ENCODE measurements around the gene IL18. TPM values are rescaled to one million over a fixed set of nuclear protein-coding genes. Genes with fewer than 3 reads are reported as not detected.

The IL18 gene
- total RNA-seq, 1 experiment from 2014 or later: 0.74 TPM

DNA sequence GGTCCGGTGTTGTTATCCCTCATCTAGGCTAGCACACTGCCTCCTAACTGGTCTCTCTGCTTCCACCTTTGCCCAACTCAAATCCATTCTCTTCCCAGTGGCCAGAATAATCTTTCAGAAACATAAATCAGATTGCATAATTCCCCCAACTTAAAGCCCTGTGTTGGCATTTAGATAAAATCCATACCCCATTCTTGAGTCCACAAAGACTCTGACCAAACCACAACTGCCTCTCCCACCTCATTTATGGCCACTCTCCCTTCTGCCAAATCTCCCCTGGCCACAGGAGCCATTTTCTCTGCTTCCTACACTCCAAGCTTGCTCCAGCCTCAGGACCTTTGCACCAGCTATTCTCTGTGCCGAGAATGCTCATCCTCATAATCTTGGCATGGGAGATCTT is 36.8 kb downstream of the IL18 start (continued):
- TF ChIP-seq, protein P1, sequence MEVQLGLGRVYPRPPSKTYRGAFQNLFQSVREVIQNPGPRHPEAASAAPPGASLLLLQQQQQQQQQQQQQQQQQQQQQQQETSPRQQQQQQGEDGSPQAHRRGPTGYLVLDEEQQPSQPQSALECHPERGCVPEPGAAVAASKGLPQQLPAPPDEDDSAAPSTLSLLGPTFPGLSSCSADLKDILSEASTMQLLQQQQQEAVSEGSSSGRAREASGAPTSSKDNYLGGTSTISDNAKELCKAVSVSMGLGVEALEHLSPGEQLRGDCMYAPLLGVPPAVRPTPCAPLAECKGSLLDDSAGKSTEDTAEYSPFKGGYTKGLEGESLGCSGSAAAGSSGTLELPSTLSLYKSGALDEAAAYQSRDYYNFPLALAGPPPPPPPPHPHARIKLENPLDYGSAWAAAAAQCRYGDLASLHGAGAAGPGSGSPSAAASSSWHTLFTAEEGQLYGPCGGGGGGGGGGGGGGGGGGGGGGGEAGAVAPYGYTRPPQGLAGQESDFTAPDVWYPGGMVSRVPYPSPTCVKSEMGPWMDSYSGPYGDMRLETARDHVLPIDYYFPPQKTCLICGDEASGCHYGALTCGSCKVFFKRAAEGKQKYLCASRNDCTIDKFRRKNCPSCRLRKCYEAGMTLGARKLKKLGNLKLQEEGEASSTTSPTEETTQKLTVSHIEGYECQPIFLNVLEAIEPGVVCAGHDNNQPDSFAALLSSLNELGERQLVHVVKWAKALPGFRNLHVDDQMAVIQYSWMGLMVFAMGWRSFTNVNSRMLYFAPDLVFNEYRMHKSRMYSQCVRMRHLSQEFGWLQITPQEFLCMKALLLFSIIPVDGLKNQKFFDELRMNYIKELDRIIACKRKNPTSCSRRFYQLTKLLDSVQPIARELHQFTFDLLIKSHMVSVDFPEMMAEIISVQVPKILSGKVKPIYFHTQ (CRISPR knock-in tag; IDR thresholded peaks at IDR 0.05): no peak

DNA sequence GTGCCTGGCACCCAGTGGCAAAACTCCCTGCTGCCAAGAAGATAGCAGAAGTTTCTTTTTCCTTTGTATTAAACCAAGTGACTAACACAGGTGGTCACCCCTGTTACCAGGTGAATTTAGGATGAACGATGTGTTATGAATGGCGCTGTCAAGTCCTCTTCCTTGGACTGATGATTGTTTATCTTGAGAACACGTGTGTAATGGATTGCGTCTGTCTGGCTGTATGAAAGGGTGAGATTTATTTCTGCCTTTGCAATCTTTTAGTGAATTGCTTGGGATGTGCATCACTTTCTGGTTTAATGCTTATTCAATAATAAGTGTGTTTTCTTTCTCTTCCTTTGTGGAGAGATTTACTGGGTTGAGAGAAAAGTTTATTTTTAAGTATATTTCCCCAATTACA is 40.8 kb downstream of the IL18 start:
- no peak for DNase-seq (ENCODE audit: low spot score)
- CTCF ChIA-PET: interaction anchor here (1.5 to 2.0 kb wide), 4 partner anchors 9 to 21 kb away, joined by 3 to 18 read pairs (median 4); no protein-coding TSS in a partner anchor

DNA sequence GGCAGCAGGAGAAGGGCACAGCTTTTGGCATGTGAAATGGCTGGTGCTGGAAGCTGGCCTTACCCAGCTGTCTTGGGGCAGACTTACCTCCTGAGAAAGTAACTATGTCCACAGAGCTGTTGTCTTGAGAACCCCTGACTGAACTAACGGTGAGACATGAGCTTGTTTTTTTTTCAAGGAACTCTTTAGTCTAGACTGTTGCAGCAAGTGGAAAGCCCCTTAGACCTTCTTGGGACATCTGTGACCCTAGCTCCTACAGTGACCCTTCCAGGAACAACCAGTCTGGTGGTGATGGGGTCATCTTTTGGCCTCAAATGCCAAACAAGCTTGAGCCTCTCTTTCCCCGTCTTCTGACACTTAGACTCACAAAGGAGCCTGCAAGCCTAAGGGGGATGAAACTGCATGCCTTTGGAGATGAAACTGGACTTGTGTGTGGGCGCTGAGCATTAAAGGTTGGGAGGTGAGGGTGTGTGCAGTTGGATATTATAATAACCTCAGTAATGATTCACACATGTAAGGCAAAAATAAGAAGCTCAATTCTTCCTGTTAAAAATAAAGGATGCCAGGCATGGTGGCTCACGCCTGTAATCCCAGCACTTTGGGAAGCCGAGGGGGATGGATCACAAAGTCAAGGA is 41.8 kb downstream of the IL18 start:
- no peak for DNase-seq (ENCODE audit: low spot score)
- no peaks in the 10 kb centered on the region for H3K27me3 Mint-ChIP-seq (ENCODE audit: low read depth)
- H3K9me3 Mint-ChIP-seq: peaks cover 6% of the 10 kb centered on the region; the same call in 1 of the 2 replicates
- CTCF ChIA-PET: interaction anchor here (0.8 to 2.0 kb wide), 5 partner anchors 8 to 22 kb away, joined by 3 to 18 read pairs (median 4); no protein-coding TSS in a partner anchor
- POLR2A ChIA-PET: interaction anchor here (0.6 to 0.9 kb wide), 2 partner anchors 38 to 98 kb away, joined by 3 to 4 read pairs; no protein-coding TSS in a partner anchor
- H3K36me3 Mint-ChIP-seq: no peaks in the 10 kb centered on the region
- H3K27ac Mint-ChIP-seq: no peak overlapping the region
- H3K4me3 Mint-ChIP-seq: no peak overlapping the region
- ATAC-seq: no peak
- H3K4me1 Mint-ChIP-seq: no peaks in the 10 kb centered on the region
- TF ChIP-seq, protein P2, sequence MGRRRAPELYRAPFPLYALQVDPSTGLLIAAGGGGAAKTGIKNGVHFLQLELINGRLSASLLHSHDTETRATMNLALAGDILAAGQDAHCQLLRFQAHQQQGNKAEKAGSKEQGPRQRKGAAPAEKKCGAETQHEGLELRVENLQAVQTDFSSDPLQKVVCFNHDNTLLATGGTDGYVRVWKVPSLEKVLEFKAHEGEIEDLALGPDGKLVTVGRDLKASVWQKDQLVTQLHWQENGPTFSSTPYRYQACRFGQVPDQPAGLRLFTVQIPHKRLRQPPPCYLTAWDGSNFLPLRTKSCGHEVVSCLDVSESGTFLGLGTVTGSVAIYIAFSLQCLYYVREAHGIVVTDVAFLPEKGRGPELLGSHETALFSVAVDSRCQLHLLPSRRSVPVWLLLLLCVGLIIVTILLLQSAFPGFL (CRISPR knock-in tag; IDR thresholded peaks at IDR 0.05; ENCODE audit: borderline replicate concordance): no peak
- no peak for TF ChIP-seq CREM (CRISPR knock-in tag; IDR thresholded peaks at IDR 0.05)
- no peak for TF ChIP-seq JAZF1 (CRISPR knock-in tag; IDR thresholded peaks at IDR 0.05)
- TF ChIP-seq MXD4 (CRISPR knock-in tag; IDR thresholded peaks at IDR 0.05; ENCODE audit: borderline replicate concordance): no peak
- TF ChIP-seq SOX15 (CRISPR knock-in tag; IDR thresholded peaks at IDR 0.05): no peak
- no peak for TF ChIP-seq SMAD3 (CRISPR knock-in tag; IDR thresholded peaks at IDR 0.05; ENCODE audit: borderline replicate concordance)
- TF ChIP-seq OVOL2 (CRISPR knock-in tag; IDR thresholded peaks at IDR 0.05; ENCODE audit: borderline replicate concordance): no peak
- TF ChIP-seq, protein P3, sequence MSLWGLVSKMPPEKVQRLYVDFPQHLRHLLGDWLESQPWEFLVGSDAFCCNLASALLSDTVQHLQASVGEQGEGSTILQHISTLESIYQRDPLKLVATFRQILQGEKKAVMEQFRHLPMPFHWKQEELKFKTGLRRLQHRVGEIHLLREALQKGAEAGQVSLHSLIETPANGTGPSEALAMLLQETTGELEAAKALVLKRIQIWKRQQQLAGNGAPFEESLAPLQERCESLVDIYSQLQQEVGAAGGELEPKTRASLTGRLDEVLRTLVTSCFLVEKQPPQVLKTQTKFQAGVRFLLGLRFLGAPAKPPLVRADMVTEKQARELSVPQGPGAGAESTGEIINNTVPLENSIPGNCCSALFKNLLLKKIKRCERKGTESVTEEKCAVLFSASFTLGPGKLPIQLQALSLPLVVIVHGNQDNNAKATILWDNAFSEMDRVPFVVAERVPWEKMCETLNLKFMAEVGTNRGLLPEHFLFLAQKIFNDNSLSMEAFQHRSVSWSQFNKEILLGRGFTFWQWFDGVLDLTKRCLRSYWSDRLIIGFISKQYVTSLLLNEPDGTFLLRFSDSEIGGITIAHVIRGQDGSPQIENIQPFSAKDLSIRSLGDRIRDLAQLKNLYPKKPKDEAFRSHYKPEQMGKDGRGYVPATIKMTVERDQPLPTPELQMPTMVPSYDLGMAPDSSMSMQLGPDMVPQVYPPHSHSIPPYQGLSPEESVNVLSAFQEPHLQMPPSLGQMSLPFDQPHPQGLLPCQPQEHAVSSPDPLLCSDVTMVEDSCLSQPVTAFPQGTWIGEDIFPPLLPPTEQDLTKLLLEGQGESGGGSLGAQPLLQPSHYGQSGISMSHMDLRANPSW (CRISPR knock-in tag; conservative IDR thresholded peaks at IDR 0.05; ENCODE audit: low read depth): no peak
- TF ChIP-seq, protein P4, sequence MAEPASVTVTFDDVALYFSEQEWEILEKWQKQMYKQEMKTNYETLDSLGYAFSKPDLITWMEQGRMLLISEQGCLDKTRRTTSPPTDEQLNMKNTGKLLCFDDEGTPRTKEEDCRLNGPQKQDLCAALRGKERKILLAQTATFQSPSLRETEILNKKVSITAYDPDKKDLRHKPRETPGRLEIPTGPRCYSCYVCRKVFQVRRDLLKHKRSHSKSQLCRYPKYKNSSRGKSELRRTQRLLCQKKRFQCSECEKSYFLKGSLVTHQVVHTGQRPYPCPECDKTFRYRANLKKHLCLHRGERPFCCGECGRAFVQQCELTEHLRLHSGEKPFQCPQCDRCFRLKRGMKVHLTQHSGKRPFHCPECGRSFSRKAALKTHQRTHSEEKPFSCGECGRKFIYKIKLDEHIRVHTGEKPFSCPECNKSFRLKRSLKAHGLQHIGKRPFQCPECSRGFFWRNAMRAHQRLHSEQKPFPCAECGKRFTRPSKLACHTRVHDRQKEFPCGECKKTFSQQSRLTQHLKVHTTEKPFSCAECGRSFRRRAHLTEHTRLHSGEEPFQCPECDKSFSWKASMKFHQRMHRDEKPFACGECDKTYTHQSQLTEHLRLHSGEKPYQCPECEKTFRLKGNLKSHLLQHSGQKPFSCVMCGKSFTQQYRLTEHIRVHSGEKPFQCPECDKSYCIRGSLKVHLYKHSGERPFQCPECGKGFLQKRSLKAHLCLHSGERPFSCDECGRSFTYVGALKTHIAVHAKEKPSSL (CRISPR knock-in tag; conservative IDR thresholded peaks at IDR 0.05): no peak
- TF ChIP-seq, protein P5, sequence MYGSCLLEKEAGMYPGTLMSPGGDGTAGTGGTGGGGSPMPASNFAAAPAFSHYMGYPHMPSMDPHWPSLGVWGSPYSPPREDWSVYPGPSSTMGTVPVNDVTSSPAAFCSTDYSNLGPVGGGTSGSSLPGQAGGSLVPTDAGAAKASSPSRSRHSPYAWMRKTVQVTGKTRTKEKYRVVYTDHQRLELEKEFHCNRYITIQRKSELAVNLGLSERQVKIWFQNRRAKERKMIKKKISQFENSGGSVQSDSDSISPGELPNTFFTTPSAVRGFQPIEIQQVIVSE (CRISPR knock-in tag; IDR thresholded peaks at IDR 0.05; ENCODE audit: borderline replicate concordance): no peak
- no peak for TF ChIP-seq NR1H2 (CRISPR knock-in tag; IDR thresholded peaks at IDR 0.05)

More for the DNA sequence above, 40.8 kb downstream of the IL18 start:
- no peak overlapping the region for H3K4me3 Mint-ChIP-seq
- POLR2A ChIA-PET: interaction anchor here (0.6 kb wide), 1 partner anchor 97 kb away, joined by 3 read pairs; no protein-coding TSS in a partner anchor
- no peak for ATAC-seq
- H3K27ac Mint-ChIP-seq: no peak overlapping the region; the same call in 1 of the 2 replicates
- no peaks in the 10 kb centered on the region for H3K4me1 Mint-ChIP-seq
- TF ChIP-seq, protein P6, sequence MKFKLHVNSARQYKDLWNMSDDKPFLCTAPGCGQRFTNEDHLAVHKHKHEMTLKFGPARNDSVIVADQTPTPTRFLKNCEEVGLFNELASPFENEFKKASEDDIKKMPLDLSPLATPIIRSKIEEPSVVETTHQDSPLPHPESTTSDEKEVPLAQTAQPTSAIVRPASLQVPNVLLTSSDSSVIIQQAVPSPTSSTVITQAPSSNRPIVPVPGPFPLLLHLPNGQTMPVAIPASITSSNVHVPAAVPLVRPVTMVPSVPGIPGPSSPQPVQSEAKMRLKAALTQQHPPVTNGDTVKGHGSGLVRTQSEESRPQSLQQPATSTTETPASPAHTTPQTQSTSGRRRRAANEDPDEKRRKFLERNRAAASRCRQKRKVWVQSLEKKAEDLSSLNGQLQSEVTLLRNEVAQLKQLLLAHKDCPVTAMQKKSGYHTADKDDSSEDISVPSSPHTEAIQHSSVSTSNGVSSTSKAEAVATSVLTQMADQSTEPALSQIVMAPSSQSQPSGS (CRISPR knock-in tag; IDR thresholded peaks at IDR 0.05; ENCODE audit: borderline replicate concordance, low read depth): no peak
- TF ChIP-seq, protein P3 (CRISPR knock-in tag; conservative IDR thresholded peaks at IDR 0.05; ENCODE audit: low read depth): no peak
- H3K9me3 Mint-ChIP-seq: peaks cover 6% of the 10 kb centered on the region; the same call in 1 of the 2 replicates
- no peaks in the 10 kb centered on the region for H3K27me3 Mint-ChIP-seq (ENCODE audit: low read depth)
- no peaks in the 10 kb centered on the region for H3K36me3 Mint-ChIP-seq

Measured in WTC11 (cell line).